Breast epithelium (tissue), 4 donors: ENCODE results near the gene HIGD1B. TPM values are rescaled to one million over a fixed set of nuclear protein-coding genes. Genes with fewer than 3 reads are reported as not detected.

ENCODE experiments used
- DNase-seq, 2 donors: peaks; one replicate each; pipeline ENCODE4 v3.0.0-alpha.2; 2019; ENCODE audit warnings: low spot score in 2 of 2
- H3K27ac ChIP-seq, 2 donors: fragments of 200-600 bp; sonication (generic) in 1 of 2; one replicate each; pipeline ENCODE4 v1.5.1; 2016 to 2019; ENCODE audit warnings: mild to moderate bottlenecking in 1 of 2
- H3K27me3 ChIP-seq, 2 donors: fragments of 200-600 bp; sonication (generic) in 1 of 2; one replicate each; pipeline versions ENCODE4 v1.5.1 to v1.6.0; 2017 to 2019; ENCODE audit warnings: control low read depth in 1 of 2, mild to moderate bottlenecking in 1 of 2
- H3K36me3 ChIP-seq: fragments of 200-600 bp; one replicate; pipeline ENCODE4 v1.5.1; 2019
- H3K4me1 ChIP-seq, 2 donors: fragments of 200-600 bp; sonication (generic); one replicate each; pipeline ENCODE4 v1.5.1; 2016 to 2019; ENCODE audit warnings: control low read depth in 1 of 2
- H3K4me3 ChIP-seq, 3 donors: fragments of 200-600 bp; sonication (generic); 1 replicate in 2 of 3; 2 replicates in 1 of 3; pipeline ENCODE4 v1.5.1; 2016 to 2019; ENCODE audit warnings: mild to moderate bottlenecking in 3 of 3, moderate library complexity in 2 of 3
- H3K9me3 ChIP-seq, 2 donors: fragments of 200-600 bp; sonication (generic) in 1 of 2; one replicate each; pipeline ENCODE4 v1.5.1; 2016 to 2019; ENCODE audit warnings: control low read depth in 1 of 2
- POLR2A ChIP-seq: fragments of 450-650 bp; IDR thresholded peaks from one replicate; pipeline ENCODE4 v1.6.1; 2016; ENCODE audit warnings: antibody characterized with exemption, mild to moderate bottlenecking, moderate library complexity
- POLR2AphosphoS5 ChIP-seq, 3 donors: sonication (generic); formaldehyde crosslinking; IDR thresholded peaks; one replicate each; pipeline ENCODE4 v1.6.1; 2017; ENCODE audit warnings: antibody characterized with exemption in 3 of 3
- intact Hi-C: fragments of 100-400 bp; cut with DNase I; formaldehyde crosslinking; loops from one replicate; pipeline ENCODE4 v1.15.1; 2023; ENCODE audit warnings: low total_unique reads
- total RNA-seq, 3 donors: library from RNA; depleted of rRNA; stranded (reverse); fragments of >200 nt; gene quantifications; one replicate each; pipeline ENCODE4 v1.1.0, GENCODE V29; 2016
- TF ChIP-seq, protein P1 (sequence below), 3 donors: fragments of 450-650 bp; IDR thresholded peaks; one replicate each; pipeline ENCODE4 v1.5.1; 2016 to 2017; ENCODE audit warnings: antibody characterized with exemption in 3 of 3, mild to moderate bottlenecking in 3 of 3, moderate library complexity in 3 of 3

Gene HIGD1B
- total RNA-seq, 3 donors from 2014 or later = 0.98 to 1.0 TPM; not detected in 1

GRCh38 chr17:44887971-44888954 is 40.6 kb downstream of the HIGD1B start:
- Histone ChIP-seq H3K36me3 (peaks cover 11% of the 10 kb centered on the region), H3K4me3 (no peak overlapping the region), H3K9me3 (no peaks in the 10 kb centered on the region), H3K4me1 (no peaks in the 10 kb centered on the region), H3K27me3 (no peaks in the 10 kb centered on the region), H3K27ac (no peak overlapping the region)
- TF ChIP-seq POLR2A (no peak), POLR2AphosphoS5 (IDR thresholded peaks at IDR 0.05) (no peak)
- TF ChIP-seq, protein P1, sequence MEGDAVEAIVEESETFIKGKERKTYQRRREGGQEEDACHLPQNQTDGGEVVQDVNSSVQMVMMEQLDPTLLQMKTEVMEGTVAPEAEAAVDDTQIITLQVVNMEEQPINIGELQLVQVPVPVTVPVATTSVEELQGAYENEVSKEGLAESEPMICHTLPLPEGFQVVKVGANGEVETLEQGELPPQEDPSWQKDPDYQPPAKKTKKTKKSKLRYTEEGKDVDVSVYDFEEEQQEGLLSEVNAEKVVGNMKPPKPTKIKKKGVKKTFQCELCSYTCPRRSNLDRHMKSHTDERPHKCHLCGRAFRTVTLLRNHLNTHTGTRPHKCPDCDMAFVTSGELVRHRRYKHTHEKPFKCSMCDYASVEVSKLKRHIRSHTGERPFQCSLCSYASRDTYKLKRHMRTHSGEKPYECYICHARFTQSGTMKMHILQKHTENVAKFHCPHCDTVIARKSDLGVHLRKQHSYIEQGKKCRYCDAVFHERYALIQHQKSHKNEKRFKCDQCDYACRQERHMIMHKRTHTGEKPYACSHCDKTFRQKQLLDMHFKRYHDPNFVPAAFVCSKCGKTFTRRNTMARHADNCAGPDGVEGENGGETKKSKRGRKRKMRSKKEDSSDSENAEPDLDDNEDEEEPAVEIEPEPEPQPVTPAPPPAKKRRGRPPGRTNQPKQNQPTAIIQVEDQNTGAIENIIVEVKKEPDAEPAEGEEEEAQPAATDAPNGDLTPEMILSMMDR (IDR thresholded peaks at IDR 0.05) = no peak
- DNase-seq = no peak
- intact Hi-C loops = no loop called here

GRCh38 chr17:44889003-44889402 is 41.3 kb downstream of the HIGD1B start:
- Histone ChIP-seq H3K4me1 (no peaks in the 10 kb centered on the region), H3K36me3 (peaks cover 6% of the 10 kb centered on the region)
- intact Hi-C loops = no loop called here

DNA sequence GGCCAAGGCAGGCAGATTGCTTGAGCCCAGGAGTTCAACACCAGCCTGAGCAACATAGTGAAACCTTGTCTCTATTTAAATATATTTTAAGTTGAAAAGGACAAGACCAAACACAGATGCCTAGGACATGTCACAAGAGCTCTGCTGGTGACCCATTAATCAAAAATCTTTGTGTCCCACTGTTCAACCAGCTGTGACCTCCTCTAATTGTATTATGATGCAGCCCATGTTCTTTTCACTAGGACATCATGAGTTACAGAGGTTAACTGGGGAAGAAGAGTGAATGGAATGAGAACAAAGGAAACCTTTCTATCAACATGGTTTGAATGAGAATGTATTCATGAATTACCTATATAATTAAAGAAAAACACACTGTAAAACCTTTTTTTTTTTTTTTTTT is 44.6 kb downstream of the HIGD1B start:
- H3K9me3 ChIP-seq = no peaks in the 10 kb centered on the region
- H3K4me1 ChIP-seq = no peaks in the 10 kb centered on the region
- no peaks in the 10 kb centered on the region for H3K36me3 ChIP-seq
- intact Hi-C loops = no loop called here
- H3K27me3 ChIP-seq = no peaks in the 10 kb centered on the region
- no peak for DNase-seq
- no peak for TF ChIP-seq POLR2A
- H3K27ac ChIP-seq = no peak overlapping the region
- no peak overlapping the region for H3K4me3 ChIP-seq

More at GRCh38 chr17:44889003-44889402, 41.3 kb downstream of the HIGD1B start:
- no peaks in the 10 kb centered on the region for H3K9me3 ChIP-seq
- DNase-seq = no peak
- H3K27me3 ChIP-seq = no peaks in the 10 kb centered on the region
- no peak overlapping the region for H3K27ac ChIP-seq
- TF ChIP-seq POLR2A = no peak
- TF ChIP-seq POLR2AphosphoS5 (IDR thresholded peaks at IDR 0.05) = no peak
- TF ChIP-seq, protein P1 (IDR thresholded peaks at IDR 0.05) = no peak
- H3K4me3 ChIP-seq = no peak overlapping the region

- DNase-seq = no peak
- Histone ChIP-seq H3K27me3 (no peaks in the 10 kb centered on the region), H3K9me3 (no peaks in the 10 kb centered on the region), H3K4me1 (no peaks in the 10 kb centered on the region), H3K27ac (no peak overlapping the region), H3K4me3 (no peak overlapping the region), H3K36me3 (no peaks in the 10 kb centered on the region)
- TF ChIP-seq, protein P1 (IDR thresholded peaks at IDR 0.05) = no peak
- TF ChIP-seq POLR2A (no peak), POLR2AphosphoS5 (IDR thresholded peaks at IDR 0.05) (no peak)
- intact Hi-C loops = no loop called here
These were observed 47.0 kb downstream of the HIGD1B start for GRCh38 chr17:44894642-44895041.

DNA sequence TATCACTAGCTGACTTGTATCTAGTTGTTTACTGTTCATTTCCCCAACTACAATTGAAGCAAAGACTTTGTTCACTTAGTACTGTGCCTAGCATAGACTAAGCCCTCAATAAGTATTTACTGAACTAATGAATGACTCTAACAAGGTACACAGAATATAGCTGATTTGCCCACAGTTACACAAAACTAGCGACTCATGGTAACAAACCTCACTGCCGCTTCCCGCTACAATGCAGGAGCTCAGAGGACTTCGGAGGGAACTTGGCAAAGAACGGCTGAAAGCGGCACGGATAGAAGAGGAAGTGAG is 51.0 kb downstream of the HIGD1B start:
- H3K9me3 ChIP-seq = no peaks in the 10 kb centered on the region
- no peaks in the 10 kb centered on the region for H3K36me3 ChIP-seq
- no peaks in the 10 kb centered on the region for H3K4me1 ChIP-seq
- intact Hi-C loops = no loop called here
- peak overlapping the region; percentile 68 to 93 (median 88) for H3K4me3 ChIP-seq
- TF ChIP-seq POLR2A (no peak), POLR2AphosphoS5 (IDR thresholded peaks at IDR 0.05) (no peak)
- TF ChIP-seq, protein P1 (IDR thresholded peaks at IDR 0.05) = no peak
- peak overlapping the region; percentile 97 to 99 for H3K27ac ChIP-seq
- H3K27me3 ChIP-seq = no peaks in the 10 kb centered on the region
- DNase-seq = no peak
